Erythroblast (primary cell): Measurements from ENCODE around the gene IL1RAP.

ENCODE experiments used
- GATA1 ChIP-seq: IDR thresholded peaks from 2 replicates; pipeline ENCODE4 v1.6.1; 2011; ENCODE audit warnings: low read depth, mild to moderate bottlenecking, control low read depth, low read length, moderate library complexity
- POLR2A ChIP-seq: IDR thresholded peaks from 2 replicates; pipeline ENCODE4 v1.6.1; 2011; ENCODE audit warnings: mild to moderate bottlenecking, low read length

- TF ChIP-seq POLR2A, result no peak
- TF ChIP-seq GATA1, result no peak
Measured at GRCh38 chr3:190579514-190580137, 65.7 kb downstream of the IL1RAP start.
